HepG2 (cell line): ENCODE measurements around the gene RALY. TPM values are rescaled to one million over a fixed set of nuclear protein-coding genes. Genes with fewer than 3 reads are reported as not detected.

ENCODE experiments used
- ATAC-seq: fragments of 200-7000 bp; cut with Tn5 transposase; 3 replicates; pipeline ENCODE4 v1.9.1; 2020; ENCODE audit warnings: mild to moderate bottlenecking, moderate library complexity
- BruUV-seq: library from RNA; stranded (reverse); fragments of 400-500 nt; replicated peaks from 2 replicates; lab custom pipeline; 2021; lab: Mats Ljungman, UMichigan
- CTCF ChIA-PET: fragments of 300-600 bp; formaldehyde crosslinking; extraction: SDS; loops from one replicate; lab custom pipeline; 2021; ENCODE audit warnings: low total read pairs, inconsistent platforms, low intra/inter-chr PET ratio; lab: Yijun Ruan, JAX
- POLR2A ChIA-PET: fragments of 350-600 bp; sonication (Branson Sonifier 250); formaldehyde crosslinking; loops from one replicate; lab custom pipeline; 2020; ENCODE audit warnings: antibody characterized with exemption, inconsistent platforms; lab: Yijun Ruan, JAX
- DNase-seq: peaks from one replicate; pipeline ENCODE4 v3.0.0-alpha.2; 2015; ENCODE audit warnings: low spot score
- FAIRE-seq: peaks from 3 replicates; lab custom pipeline; 2011; peaks lifted over from hg19 to GRCh38; lab: Jason Lieb, UNC
- H2AFZ ChIP-seq: one replicate; pipeline ENCODE4 v1.6.1; 2011; ENCODE audit warnings: low read length, inconsistent platforms
- H3K27ac ChIP-seq: fragments of 300-600 bp; 3 replicates; pipeline ENCODE4 v1.8.0; 2011; ENCODE audit warnings: mixed run types, mild to moderate bottlenecking, mixed read lengths, low read length, inconsistent platforms; ENCODE audit not compliant: insufficient read depth; ENCODE audit errors: extremely low read length
- H3K27me3 ChIP-seq, 2 experiments: fragments of 200-600 bp in 1 of 2; 2 replicates in 1 of 2; 3 replicates in 1 of 2; pipeline versions ENCODE4 v1.6.0 to v1.8.0; 2011; ENCODE audit warnings: low read length in 2 of 2, mild to moderate bottlenecking in 2 of 2, moderate library complexity in 2 of 2, inconsistent platforms in 1 of 2; ENCODE audit not compliant: insufficient read depth in 2 of 2, control insufficient read depth in 1 of 2
- H3K36me3 ChIP-seq, 2 experiments: fragments of 200-600 bp in 1 of 2; replicated peaks in 1 of 2; 2 replicates in 1 of 2; 3 replicates in 1 of 2; pipeline versions ENCODE4 v1.5.1 to v1.8.0; 2011; ENCODE audit warnings: low read length in 2 of 2, inconsistent platforms in 1 of 2; ENCODE audit not compliant: insufficient read depth in 2 of 2, control insufficient read depth in 1 of 2
- H3K4me1 ChIP-seq: 2 replicates; pipeline ENCODE4 v1.5.1; 2012; ENCODE audit warnings: low read length, inconsistent platforms; ENCODE audit not compliant: insufficient read depth
- H3K4me2 ChIP-seq: 2 replicates; pipeline ENCODE4 v1.6.0; 2011; ENCODE audit warnings: low read depth, low read length, inconsistent platforms
- H3K4me3 ChIP-seq, 3 experiments: fragments of 200-600 bp in 1 of 3; sonication (generic), shearing (Covaris generic) in 1 of 3; replicated peaks in 1 of 3; 2 replicates each; pipeline ENCODE4 v1.5.1; 2011 to 2016; ENCODE audit warnings: low read length in 3 of 3, inconsistent platforms in 2 of 3, low read depth in 2 of 3, mild to moderate bottlenecking in 2 of 3, control low read depth in 1 of 3, mixed read lengths in 1 of 3; ENCODE audit not compliant: insufficient read depth in 1 of 3
- H3K79me2 ChIP-seq: one replicate; pipeline ENCODE4 v1.6.1; 2011; ENCODE audit warnings: low read length, inconsistent platforms; ENCODE audit not compliant: insufficient read depth
- H3K9ac ChIP-seq: 2 replicates; pipeline ENCODE4 v1.6.0; 2011; ENCODE audit warnings: mild to moderate bottlenecking, low read depth, low read length, inconsistent platforms; ENCODE audit not compliant: insufficient read depth
- H3K9me3 ChIP-seq: 2 replicates; pipeline ENCODE4 v1.5.1; 2012; ENCODE audit warnings: mild to moderate bottlenecking, low read length
- H4K20me1 ChIP-seq: 2 replicates; pipeline ENCODE4 v1.6.0; 2011; ENCODE audit warnings: inconsistent platforms, mild to moderate bottlenecking, low read length, moderate library complexity; ENCODE audit not compliant: insufficient read depth
- ARNTL ChIP-seq: sonication (generic); formaldehyde crosslinking; IDR thresholded peaks from 2 replicates; pipeline ENCODE4 v1.4.0; 2020; ENCODE audit warnings: mild to moderate bottlenecking, missing genetic modification reagents
- BCL3 ChIP-seq: sonication (generic); formaldehyde crosslinking; IDR thresholded peaks from 2 replicates; pipeline ENCODE4 v1.5.1; 2020; ENCODE audit warnings: mild to moderate bottlenecking, missing genetic modification reagents, moderate library complexity
- CENPT ChIP-seq: sonication (generic); formaldehyde crosslinking; IDR thresholded peaks from 2 replicates; pipeline ENCODE4 v1.8.0; 2022; ENCODE audit warnings: low read depth, mild to moderate bottlenecking, moderate library complexity, missing genetic modification reagents
- E2F1 ChIP-seq: sonication (generic); formaldehyde crosslinking; IDR thresholded peaks from 2 replicates; pipeline ENCODE4 v1.5.0; 2020; ENCODE audit warnings: missing genetic modification reagents
- FOXC1 ChIP-seq: sonication (generic); formaldehyde crosslinking; IDR thresholded peaks from 2 replicates; pipeline ENCODE4 v1.8.0; 2022; ENCODE audit warnings: mild to moderate bottlenecking, missing genetic modification reagents, borderline replicate concordance
- MAFF ChIP-seq: IDR thresholded peaks from 2 replicates; pipeline ENCODE4 v1.6.1; 2011; ENCODE audit warnings: low read depth, low read length, improper control_type of control experiment
- MAFK ChIP-seq, 2 experiments: IDR thresholded peaks in 1 of 2; conservative IDR thresholded peaks in 1 of 2; 2 replicates each; pipeline ENCODE4 v1.6.1; 2011; ENCODE audit warnings: improper control_type of control experiment in 2 of 2, low read length in 2 of 2
- MYC ChIP-seq: sonication (generic); formaldehyde crosslinking; IDR thresholded peaks from 2 replicates; pipeline ENCODE4 v1.9.0; 2021; ENCODE audit warnings: missing genetic modification reagents, borderline replicate concordance
- PAWR ChIP-seq: sonication (generic); formaldehyde crosslinking; IDR thresholded peaks from 2 replicates; pipeline ENCODE4 v1.4.0; 2020; ENCODE audit warnings: missing genetic modification reagents, mild to moderate bottlenecking, borderline replicate concordance
- PCBP2 ChIP-seq: fragments of 200-400 bp; formaldehyde crosslinking; optimal IDR thresholded peaks from 2 replicates; pipeline ENCODE3; 2018; ENCODE audit warnings: low read length, low read depth; ENCODE audit not compliant: poor library complexity, severe bottlenecking
- REXO4 ChIP-seq: sonication (generic); formaldehyde crosslinking; IDR thresholded peaks from 2 replicates; pipeline ENCODE4 v1.8.0; 2022; ENCODE audit warnings: missing genetic modification reagents, mild to moderate bottlenecking, borderline replicate concordance
- SNRNP70 ChIP-seq: fragments of 200-400 bp; formaldehyde crosslinking; IDR thresholded peaks from 2 replicates; pipeline ENCODE4 v1.6.1; 2017; ENCODE audit warnings: mild to moderate bottlenecking, low read depth, low read length, moderate library complexity
- SRF ChIP-seq: IDR thresholded peaks from 2 replicates; pipeline ENCODE4 v1.6.1; 2011; ENCODE audit warnings: mild to moderate bottlenecking, low read depth, low read length, moderate library complexity
- STAT6 ChIP-seq: sonication (generic); formaldehyde crosslinking; IDR thresholded peaks from 2 replicates; pipeline ENCODE4 v1.4.0; 2020; ENCODE audit warnings: missing genetic modification reagents, mild to moderate bottlenecking, borderline replicate concordance
- THAP7 ChIP-seq: sonication (generic); formaldehyde crosslinking; IDR thresholded peaks from 2 replicates; pipeline ENCODE4 v1.8.1; 2023; ENCODE audit warnings: mild to moderate bottlenecking, missing genetic modification reagents
- ZNF256 ChIP-seq: sonication (generic); formaldehyde crosslinking; conservative IDR thresholded peaks from 2 replicates; pipeline ENCODE4 v1.4.0; 2020; ENCODE audit warnings: missing genetic modification reagents
- WGBS: methylation state at CpG from one replicate; pipeline ENCODE4 v1.1.6; 2017; ENCODE audit warnings: low lambda C conversion rate; 5-methylcytosine and 5-hydroxymethylcytosine counted together
- in situ Hi-C: cut with HindIII; loops from 2 replicates; pipeline ENCODE4 v1.10.0; 2017; ENCODE audit warnings: low pct_unique_long_range_greater_than_20kb; ENCODE audit not compliant: extremely low pct_ligation_motif_present
- intact Hi-C: fragments of 100-400 bp; cut with micrococcal nuclease; formaldehyde crosslinking; loops from one replicate; pipeline ENCODE4 v1.10.0; 2022; ENCODE audit not compliant: unreplicated experiment
- polyA plus RNA-seq, 8 experiments: library from polyadenylated mRNA; depleted of rRNA in 3 of 8; stranded (reverse) in 7 of 8; unstranded in 1 of 8; fragments of >200 nt; fragmentation: Illumina TruSeq in 4 of 8; extraction: Trizol in 4 of 8; gene quantifications; 2 replicates each; pipeline versions ENCODE4 v1.2.1 to v1.2.3, GENCODE V29; 2011 to 2016; ENCODE audit warnings: low read depth in 4 of 8, missing spikeins in 1 of 8, mixed read lengths in 1 of 8; ENCODE audit not compliant: insufficient read depth in 1 of 8
- total RNA-seq, 5 experiments: library from RNA; depleted of rRNA; stranded (reverse); fragments of >200 nt; fragmentation: Illumina TruSeq; extraction: Trizol; gene quantifications; 2 replicates each; pipeline ENCODE4 v1.2.3, GENCODE V29; 2016; ENCODE audit warnings: low read depth in 1 of 5

Gene RALY
- total and polyA plus RNA-seq, 2 of the 13 experiments (the other 11 are each of a cell fraction or from before 2014, with no cell fraction given), result 178 to 186 TPM

GRCh38 chr20:34072076-34072475, 78.4 kb downstream of the RALY start (continued):
- no peak for TF ChIP-seq STAT6 (CRISPR knock-in tag)
- TF ChIP-seq ARNTL (CRISPR knock-in tag), result no peak

- 93% methylated on average over 1 of the region's 1 CpG for WGBS
- Histone ChIP-seq H3K36me3 (peaks cover 47 to 67% of the 10 kb centered on the region in 2 experiments), H3K4me2 (no peak overlapping the region), H3K9me3 (no peaks in the 10 kb centered on the region), H3K27ac (no peak overlapping the region), H3K27me3 (no peaks in the 10 kb centered on the region), H3K79me2 (peaks cover 36% of the 10 kb centered on the region), H4K20me1 (peaks cover 34% of the 10 kb centered on the region), H3K9ac (no peak overlapping the region), H3K4me1 (no peaks in the 10 kb centered on the region), H3K4me3 (no peak overlapping the region), H2AFZ (no peak overlapping the region)
- no peak for DNase-seq
- TF ChIP-seq PCBP2 (no peak), ZNF256 (no peak), REXO4 (CRISPR knock-in tag) (no peak), SNRNP70 (no peak), FOXC1 (CRISPR knock-in tag) (no peak), SRF (no peak), THAP7 (CRISPR knock-in tag) (no peak), BCL3 (no peak), MAFK (conservative IDR thresholded peaks at IDR 0.05 in 1 of 2, IDR thresholded peaks at IDR 0.05 in 1 of 2; ENCODE audit: low read length in 2 of 2) (peak; percentile 77 to 88), CENPT (CRISPR knock-in tag) (no peak), E2F1 (no peak), MAFF (peak; percentile 76), MYC (CRISPR knock-in tag) (no peak), PAWR (CRISPR knock-in tag) (no peak)
- intact Hi-C loops (loop anchor here (10.0 kb wide), 1 partner anchor 278 kb away; no protein-coding TSS in a partner anchor), in situ Hi-C loops (no loop called here)
- FAIRE-seq, result no peak
- POLR2A ChIA-PET, result interaction anchor here (0.5 to 0.6 kb wide), 2 partner anchors 56 to 112 kb away, joined by 3 to 4 read pairs; no protein-coding TSS in a partner anchor
- TSS peak; percentile 17 for BruUV-seq
- CTCF ChIA-PET, result no interaction called here
- ATAC-seq, result no peak
Measured at GRCh38 chr20:34072778-34073177, 79.1 kb downstream of the RALY start.
